Spleen (tissue), 11 donors: ENCODE data around the gene KCNQ1. TPM values are rescaled to one million over a fixed set of nuclear protein-coding genes. Genes with fewer than 3 reads are reported as not detected.

Experiments used
- DNase-seq: peaks from one replicate; pipeline ENCODE4 v3.0.0-alpha.2; 2020
- H3K27ac ChIP-seq, 8 donors: fragments of 200-600 bp; sonication (generic) in 7 of 8; 1 replicate in 4 of 8; 2 replicates in 4 of 8; pipeline versions ENCODE4 v1.5.0 to v1.8.0; 2016 to 2021; ENCODE audit warnings: inconsistent platforms in 4 of 8, mild to moderate bottlenecking in 4 of 8, moderate library complexity in 1 of 8
- H3K27me3 ChIP-seq, 7 donors: fragments of 200-600 bp; sonication (generic) in 6 of 7; replicated peaks in 1 of 7; 1 replicate in 4 of 7; 2 replicates in 3 of 7; pipeline versions ENCODE4 v1.5.0 to v1.8.0; 2016 to 2021; ENCODE audit warnings: inconsistent platforms in 3 of 7, mild to moderate bottlenecking in 1 of 7
- H3K36me3 ChIP-seq, 6 donors: fragments of 200-600 bp; sonication (generic) in 5 of 6; 1 replicate in 4 of 6; 2 replicates in 2 of 6; pipeline versions ENCODE4 v1.5.0 to v1.8.0; 2016 to 2021; ENCODE audit warnings: inconsistent platforms in 2 of 6
- H3K4me1 ChIP-seq, 6 donors: fragments of 200-600 bp; sonication (generic) in 5 of 6; 1 replicate in 3 of 6; 2 replicates in 3 of 6; pipeline versions ENCODE4 v1.5.0 to v1.8.0; 2016 to 2021; ENCODE audit warnings: inconsistent platforms in 3 of 6
- H3K4me3 ChIP-seq, 8 donors: fragments of 200-600 bp; sonication (generic) in 7 of 8; 1 replicate in 4 of 8; 2 replicates in 4 of 8; pipeline versions ENCODE4 v1.5.0 to v1.8.0; 2016 to 2021; ENCODE audit warnings: inconsistent platforms in 4 of 8, mild to moderate bottlenecking in 4 of 8, moderate library complexity in 2 of 8
- H3K9me3 ChIP-seq, 8 donors: fragments of 200-600 bp; sonication (generic) in 7 of 8; 1 replicate in 4 of 8; 2 replicates in 4 of 8; pipeline versions ENCODE4 v1.5.0 to v1.8.0; 2016 to 2021; ENCODE audit warnings: inconsistent platforms in 4 of 8
- POLR2A ChIP-seq, 3 donors: fragments of 450-650 bp; IDR thresholded peaks; one replicate each; pipeline ENCODE4 v1.5.1; 2017; ENCODE audit warnings: antibody characterized with exemption in 3 of 3, mild to moderate bottlenecking in 1 of 3
- POLR2AphosphoS5 ChIP-seq, 3 donors: sonication (generic); formaldehyde crosslinking; IDR thresholded peaks; one replicate each; pipeline ENCODE4 v1.5.1; 2017; ENCODE audit warnings: antibody characterized with exemption in 3 of 3
- WGBS, 5 donors: extraction: QIAGEN DNeasy Blood & Tissue Kit in 3 of 5; methylation state at CpG; one replicate each; pipeline versions ENCODE4 v1.1.5 to v1.1.7; 2013 to 2018; 5-methylcytosine and 5-hydroxymethylcytosine counted together
- intact Hi-C: fragments of 100-400 bp; cut with DNase I; formaldehyde crosslinking; loops from one replicate; pipeline ENCODE4 v1.15.0; 2023; ENCODE audit warnings: low total_unique reads
- polyA plus RNA-seq, 3 donors: library from polyadenylated mRNA; stranded (reverse); fragments of 200-250 nt; gene quantifications; one replicate each; pipeline ENCODE4 v1.2.1, GENCODE V29; 2013
- total RNA-seq, 7 donors: library from RNA; depleted of rRNA in 3 of 7; stranded (reverse); fragments of >200 nt in 3 of 7; fragmentation: NEBNext Ultra II Directional in 4 of 7; extraction: Animal tissue kit (Norgen Biotek cat#: 25700) in 4 of 7; gene quantifications; one replicate each; pipeline versions ENCODE4 v1.1.0 to v1.2.1, GENCODE V29; 2016 to 2021
- TF ChIP-seq, protein P1 (sequence below), 11 experiments: fragments of 200-600 bp in 7 of 11; fragments of 450-650 bp in 4 of 11; sonication (generic) in 4 of 11; IDR thresholded peaks in 8 of 11; conservative IDR thresholded peaks in 3 of 11; 1 replicate in 7 of 11; 2 replicates in 4 of 11; pipeline versions ENCODE4 v1.4.0 to v1.8.0; 2016 to 2021; ENCODE audit warnings: antibody characterized with exemption in 11 of 11, inconsistent platforms in 4 of 11, mild to moderate bottlenecking in 1 of 11
- donor health status: healthy with polysubstance abuse.
- donor health status: DM: no; HTN: no; CAD: no; lungs with moderate emphysema.
- donor health status: DM: no; HTN: no; CAD: no.
- donor health status: Bipolar disorder and iron deficiency.
- donor health status: healthy.
- donor health status: DM: no; HTN: no; CAD: no.
- donor health status: DM: yes; HTN: yes; CAD: no.

The KCNQ1 gene
- total and polyA plus RNA-seq, 10 donors = 3.3 to 21.6 (median 13.5) TPM

- no peaks in the 10 kb centered on the region for H3K27me3 ChIP-seq
- no peak overlapping the region for H3K4me3 ChIP-seq
- peak; percentile 29 for DNase-seq
- TF ChIP-seq POLR2A (IDR thresholded peaks at IDR 0.05) (no peak), POLR2AphosphoS5 (IDR thresholded peaks at IDR 0.05) (no peak)
- TF ChIP-seq, protein P1, sequence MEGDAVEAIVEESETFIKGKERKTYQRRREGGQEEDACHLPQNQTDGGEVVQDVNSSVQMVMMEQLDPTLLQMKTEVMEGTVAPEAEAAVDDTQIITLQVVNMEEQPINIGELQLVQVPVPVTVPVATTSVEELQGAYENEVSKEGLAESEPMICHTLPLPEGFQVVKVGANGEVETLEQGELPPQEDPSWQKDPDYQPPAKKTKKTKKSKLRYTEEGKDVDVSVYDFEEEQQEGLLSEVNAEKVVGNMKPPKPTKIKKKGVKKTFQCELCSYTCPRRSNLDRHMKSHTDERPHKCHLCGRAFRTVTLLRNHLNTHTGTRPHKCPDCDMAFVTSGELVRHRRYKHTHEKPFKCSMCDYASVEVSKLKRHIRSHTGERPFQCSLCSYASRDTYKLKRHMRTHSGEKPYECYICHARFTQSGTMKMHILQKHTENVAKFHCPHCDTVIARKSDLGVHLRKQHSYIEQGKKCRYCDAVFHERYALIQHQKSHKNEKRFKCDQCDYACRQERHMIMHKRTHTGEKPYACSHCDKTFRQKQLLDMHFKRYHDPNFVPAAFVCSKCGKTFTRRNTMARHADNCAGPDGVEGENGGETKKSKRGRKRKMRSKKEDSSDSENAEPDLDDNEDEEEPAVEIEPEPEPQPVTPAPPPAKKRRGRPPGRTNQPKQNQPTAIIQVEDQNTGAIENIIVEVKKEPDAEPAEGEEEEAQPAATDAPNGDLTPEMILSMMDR (IDR thresholded peaks at IDR 0.05 in 8 of 11, conservative IDR thresholded peaks at IDR 0.05 in 3 of 11) = no peak
- no peak overlapping the region for H3K27ac ChIP-seq
- H3K36me3 ChIP-seq = peaks cover 0 to 4% (median 0%) of the 10 kb centered on the region in 6 donors
- H3K4me1 ChIP-seq = peaks cover 0 to 21% (median 6%) of the 10 kb centered on the region in 6 donors
- 87 to 93% (median 90%) methylated on average over 16 to 17 of the region's 17 CpGs for WGBS, 5 donors
- H3K9me3 ChIP-seq = no peaks in the 10 kb centered on the region
- intact Hi-C loops = no loop called here
Measured at GRCh38 chr11:2798951-2799761, 354.3 kb downstream of the KCNQ1 start.

DNA sequence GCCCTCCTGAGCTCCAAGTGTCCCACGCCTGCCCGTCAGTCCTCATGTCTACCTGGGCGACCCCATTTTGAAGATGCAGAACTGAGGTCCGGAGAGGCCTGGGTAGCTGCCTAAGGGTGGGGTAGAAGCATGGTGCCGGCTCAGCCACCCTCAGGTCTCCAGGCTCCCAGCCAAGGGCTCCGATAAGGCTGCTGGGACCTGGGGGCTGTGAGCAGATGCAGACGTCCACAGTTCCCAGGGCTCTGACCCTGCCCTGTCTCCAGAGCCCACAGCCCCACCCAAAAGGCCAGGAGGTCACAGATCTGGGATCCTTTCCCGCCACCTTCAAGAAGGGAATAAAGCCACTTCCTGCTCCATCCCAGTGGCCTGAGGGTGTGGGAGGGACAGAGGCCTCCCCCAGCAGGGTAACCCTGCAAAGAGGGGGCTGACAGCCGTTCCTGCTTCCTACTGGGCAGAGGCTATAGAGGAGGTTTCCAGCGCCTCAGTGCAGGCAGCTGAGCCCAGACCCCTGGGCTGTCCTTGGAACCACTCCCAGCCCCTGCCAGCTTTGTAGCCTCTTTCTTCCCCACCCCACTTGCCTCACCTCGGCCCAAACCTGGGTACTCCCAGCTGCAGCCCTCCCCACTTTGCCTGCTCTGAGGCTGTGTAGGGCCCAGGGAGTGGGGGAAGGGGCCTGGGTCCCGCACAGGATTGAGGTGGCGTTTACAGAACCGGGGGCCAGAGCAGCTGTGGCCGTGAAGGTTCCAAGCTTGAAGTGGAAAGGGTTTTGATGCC lies 355.3 kb downstream of the KCNQ1 start:
- Histone ChIP-seq H3K27ac (no peak overlapping the region), H3K9me3 (no peaks in the 10 kb centered on the region), H3K36me3 (peaks cover 0 to 4% (median 0%) of the 10 kb centered on the region in 6 donors), H3K4me3 (no peak overlapping the region), H3K27me3 (no peaks in the 10 kb centered on the region), H3K4me1 (peaks cover 0 to 21% (median 6%) of the 10 kb centered on the region in 6 donors)
- TF ChIP-seq, protein P1 (IDR thresholded peaks at IDR 0.05 in 8 of 11, conservative IDR thresholded peaks at IDR 0.05 in 3 of 11) = no peak
- TF ChIP-seq POLR2AphosphoS5 (IDR thresholded peaks at IDR 0.05) (no peak), POLR2A (IDR thresholded peaks at IDR 0.05) (no peak)
- intact Hi-C loops = no loop called here
- peak; percentile 61 for DNase-seq
- WGBS, 5 donors = 65 to 83% (median 75%) methylated on average over 14 to 15 of the region's 15 CpGs

GRCh38 chr11:2800655-2801531 lies 356.1 kb downstream of the KCNQ1 start:
- H3K4me1 ChIP-seq = peaks cover 0 to 21% (median 6%) of the 10 kb centered on the region in 6 donors
- H3K27me3 ChIP-seq = no peaks in the 10 kb centered on the region
- WGBS, 5 donors = 80 to 98% (median 85%) methylated on average over 7 to 12 of the region's 12 CpGs
- H3K9me3 ChIP-seq = no peaks in the 10 kb centered on the region
- no peak for TF ChIP-seq POLR2A (IDR thresholded peaks at IDR 0.05)
- TF ChIP-seq POLR2AphosphoS5 (IDR thresholded peaks at IDR 0.05) = no peak
- TF ChIP-seq, protein P1 (IDR thresholded peaks at IDR 0.05 in 8 of 11, conservative IDR thresholded peaks at IDR 0.05 in 3 of 11) = no peak
- no peak overlapping the region for H3K4me3 ChIP-seq
- intact Hi-C loops = no loop called here
- peak; percentile 56 for DNase-seq
- no peak overlapping the region for H3K27ac ChIP-seq
- H3K36me3 ChIP-seq = peaks cover 0 to under 1% (median 0%) of the 10 kb centered on the region in 6 donors
